HAP-1 (cell line): Measurements from ENCODE around the gene ZFR2.

ENCODE experiments used
- DNase-seq, 2 experiments: peaks; one replicate each; pipeline ENCODE4 v3.0.0-alpha.2; 2016 to 2020; ENCODE audit warnings: low spot score in 2 of 2
- H3K27me3 ChIP-seq: fragments of 250-450 bp; sonication (Bioruptor Pico); 2 replicates; pipeline ENCODE4 v1.5.1; 2020; ENCODE audit warnings: low read depth, mild to moderate bottlenecking, moderate library complexity
- H3K36me3 ChIP-seq: fragments of 250-450 bp; sonication (Bioruptor Pico); replicated peaks from 2 replicates; pipeline ENCODE4 v1.5.1; 2020; ENCODE audit warnings: mild to moderate bottlenecking
- H3K4me1 ChIP-seq: fragments of 250-450 bp; sonication (Bioruptor Pico); 2 replicates; pipeline ENCODE4 v1.5.1; 2020; ENCODE audit warnings: mild to moderate bottlenecking
- H3K4me3 ChIP-seq: fragments of 250-450 bp; sonication (Bioruptor Pico); 2 replicates; pipeline ENCODE4 v1.5.1; 2020; ENCODE audit warnings: mild to moderate bottlenecking, moderate library complexity
- H3K9me3 ChIP-seq: fragments of 250-450 bp; sonication (Bioruptor Pico); 2 replicates; pipeline ENCODE4 v1.5.1; 2020; ENCODE audit warnings: mild to moderate bottlenecking, moderate library complexity
- in situ Hi-C: fragments of 300-500 bp; cut with MboI; formaldehyde crosslinking; loops from 3 replicates; pipeline ENCODE4 v1.14.3; 2020; ENCODE audit warnings: low sequenced_read_pairs, inconsistent platforms, mixed read lengths

Gene ZFR2

DNA sequence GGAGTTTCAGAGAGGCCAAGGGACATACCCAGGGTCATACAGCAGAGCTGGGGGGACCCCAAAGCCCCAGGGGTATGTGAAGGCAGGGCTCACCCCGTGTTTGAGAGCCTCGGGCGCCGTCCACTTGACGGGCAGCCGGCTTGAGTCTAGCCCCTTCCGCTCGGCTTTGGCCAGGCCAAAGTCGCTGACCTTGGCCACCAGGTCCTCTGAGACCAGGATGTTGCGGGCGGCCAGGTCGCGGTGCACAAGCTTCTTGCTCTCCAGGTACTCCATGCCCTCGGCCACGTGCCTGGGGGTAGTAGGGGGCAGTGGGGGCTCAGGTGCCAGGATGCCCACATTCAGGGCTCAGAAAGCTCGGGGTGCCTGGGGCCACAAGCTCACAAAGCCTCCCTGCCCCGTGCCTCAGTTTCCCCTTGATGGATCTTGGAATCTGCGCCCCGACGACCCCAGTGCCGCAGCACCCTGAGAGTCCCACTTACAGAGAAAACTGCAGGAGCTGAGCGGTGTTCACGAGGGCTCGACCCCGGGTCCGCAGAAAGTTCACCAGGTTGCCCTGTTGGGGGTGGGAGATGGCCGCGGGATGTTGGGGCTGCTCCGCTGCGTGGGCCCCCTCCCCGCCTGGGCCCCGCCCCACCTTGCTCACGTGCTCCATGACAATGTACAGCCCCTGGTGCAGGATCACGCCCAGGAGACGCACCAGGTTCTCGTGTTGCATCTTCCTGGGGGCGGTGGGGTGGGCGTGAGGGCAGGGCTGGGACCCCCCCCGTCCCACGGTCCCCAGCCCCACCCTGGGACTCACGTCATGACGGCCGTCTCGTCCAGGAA lies 89.7 kb downstream of the ZFR2 start:
- in situ Hi-C loops, result no loop called here
- no peaks in the 10 kb centered on the region for H3K4me1 ChIP-seq
- peaks cover 18% of the 10 kb centered on the region for H3K9me3 ChIP-seq
- no peak overlapping the region for H3K4me3 ChIP-seq
- H3K36me3 ChIP-seq, result peaks cover 18% of the 10 kb centered on the region
- no peaks in the 10 kb centered on the region for H3K27me3 ChIP-seq
- DNase-seq, result no peak

DNA sequence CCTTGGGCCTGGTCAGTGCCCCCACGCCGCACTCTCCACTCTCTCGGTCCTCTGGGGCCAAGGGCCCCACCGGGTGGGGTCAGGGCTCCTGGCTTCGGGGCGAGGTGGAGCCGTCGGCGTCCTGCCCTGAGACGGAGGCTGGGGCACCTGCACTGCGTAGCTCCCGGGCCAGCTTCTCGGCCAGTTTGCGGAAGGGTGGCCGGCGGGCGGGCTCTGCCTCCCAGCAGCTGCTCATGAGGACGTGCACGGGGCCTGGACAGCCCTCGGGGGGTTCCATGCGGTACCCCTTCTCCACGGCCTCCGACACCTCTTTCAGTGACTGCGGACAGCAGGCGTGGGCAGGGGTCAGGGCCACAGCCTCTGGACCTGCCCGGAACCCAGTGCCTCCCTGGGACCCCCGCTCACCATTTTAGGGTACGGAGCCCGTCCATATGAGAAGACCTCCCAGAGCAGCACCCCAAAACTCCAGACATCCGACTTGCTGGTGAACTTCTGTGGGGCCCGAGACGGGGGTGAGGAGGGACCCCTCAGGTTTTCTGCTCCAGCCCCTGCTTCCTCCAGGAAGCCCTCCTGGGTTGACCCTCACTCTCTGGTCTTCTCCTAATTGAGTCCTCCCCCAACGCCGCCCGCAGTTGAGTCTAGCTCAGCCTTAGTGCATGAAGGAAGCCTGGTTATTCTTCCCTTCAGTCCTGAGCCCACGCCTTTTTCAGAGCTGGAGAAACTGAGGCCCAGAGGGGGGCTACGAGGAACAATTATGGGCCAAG lies 90.6 kb downstream of the ZFR2 start:
- Histone ChIP-seq H3K27me3 (no peaks in the 10 kb centered on the region), H3K4me1 (no peaks in the 10 kb centered on the region), H3K36me3 (peaks cover 13% of the 10 kb centered on the region), H3K9me3 (peaks cover 18% of the 10 kb centered on the region), H3K4me3 (no peak overlapping the region)
- no peak for DNase-seq
- in situ Hi-C loops, result no loop called here

DNA sequence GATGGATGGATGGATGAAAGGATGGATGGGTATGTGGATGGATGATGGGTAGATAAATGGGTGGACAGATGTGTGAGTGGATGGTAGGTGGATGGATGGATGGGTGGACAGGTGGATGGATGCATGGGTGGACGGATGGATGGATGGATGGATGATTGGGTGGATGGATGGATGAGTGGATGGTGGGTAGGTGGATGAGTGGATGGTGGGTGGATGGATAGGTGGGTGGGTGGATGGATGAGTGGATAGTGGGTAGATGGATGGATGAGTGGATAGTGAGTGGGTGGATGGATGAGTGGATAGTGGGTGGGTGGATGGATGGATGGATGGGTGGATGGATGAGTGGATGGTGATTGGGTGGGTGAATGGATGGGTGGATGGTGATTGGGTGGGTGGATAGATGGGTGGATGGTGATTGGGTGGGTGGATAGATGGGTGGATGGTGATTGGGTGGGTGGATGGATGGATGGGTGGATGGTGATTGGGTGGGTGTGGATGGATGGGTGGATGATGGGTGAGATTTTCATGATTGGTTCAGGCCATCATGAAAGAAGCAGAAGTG lies 92.3 kb downstream of the ZFR2 start:
- H3K36me3 ChIP-seq, result no peaks in the 10 kb centered on the region

DNA sequence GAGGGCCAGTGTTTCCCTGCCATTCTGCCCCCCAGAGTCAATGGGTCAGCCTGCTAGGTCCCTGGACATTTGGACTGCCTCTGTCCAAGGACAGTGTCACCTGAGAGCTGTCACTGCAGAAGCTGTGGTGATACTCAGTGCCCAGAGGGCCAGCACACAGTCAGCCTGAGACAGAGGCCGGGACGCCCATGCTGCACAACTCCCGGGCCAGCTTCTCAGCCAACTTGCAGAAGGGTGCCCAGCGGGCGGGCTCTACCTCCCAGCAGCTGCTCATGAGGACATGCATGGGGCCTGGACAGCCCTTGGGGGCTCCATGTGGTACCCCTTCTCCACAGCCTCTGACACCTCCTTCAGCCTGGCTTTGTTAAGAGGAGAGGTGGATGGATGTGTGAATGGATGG lies 93.0 kb downstream of the ZFR2 start:
- Histone ChIP-seq H3K4me3 (no peak overlapping the region), H3K27me3 (no peaks in the 10 kb centered on the region), H3K9me3 (no peaks in the 10 kb centered on the region; the same call in 1 of the 2 replicates), H3K36me3 (no peaks in the 10 kb centered on the region), H3K4me1 (no peaks in the 10 kb centered on the region)
- no peak for DNase-seq
- in situ Hi-C loops, result no loop called here

More for the DNA sequence above, 92.3 kb downstream of the ZFR2 start:
- in situ Hi-C loops, result no loop called here
- no peak overlapping the region for H3K4me3 ChIP-seq
- H3K27me3 ChIP-seq, result no peaks in the 10 kb centered on the region
- no peaks in the 10 kb centered on the region for H3K4me1 ChIP-seq
- H3K9me3 ChIP-seq, result peaks cover 4% of the 10 kb centered on the region
- no peak for DNase-seq

DNA sequence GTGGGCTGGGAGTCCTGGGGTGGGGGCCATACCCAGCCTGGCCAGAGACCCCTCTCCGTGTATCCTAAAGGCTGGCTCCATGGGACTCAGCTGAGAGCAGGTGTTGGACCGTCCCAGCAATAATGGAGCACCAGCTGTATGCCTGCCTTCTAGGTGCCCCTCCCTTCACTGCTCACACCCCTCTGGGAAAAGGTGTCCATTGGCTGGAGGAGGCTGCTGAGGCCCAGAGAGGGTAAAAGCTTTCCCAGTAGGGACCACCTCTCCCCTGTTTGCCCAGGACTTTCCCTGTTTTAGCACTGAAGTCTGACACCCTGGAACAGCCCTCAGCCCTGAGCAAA lies 93.5 kb downstream of the ZFR2 start:
- Histone ChIP-seq H3K27me3 (no peaks in the 10 kb centered on the region), H3K9me3 (no peaks in the 10 kb centered on the region), H3K4me1 (no peaks in the 10 kb centered on the region), H3K4me3 (no peak overlapping the region), H3K36me3 (no peaks in the 10 kb centered on the region)
- no peak for DNase-seq
- in situ Hi-C loops, result no loop called here

DNA sequence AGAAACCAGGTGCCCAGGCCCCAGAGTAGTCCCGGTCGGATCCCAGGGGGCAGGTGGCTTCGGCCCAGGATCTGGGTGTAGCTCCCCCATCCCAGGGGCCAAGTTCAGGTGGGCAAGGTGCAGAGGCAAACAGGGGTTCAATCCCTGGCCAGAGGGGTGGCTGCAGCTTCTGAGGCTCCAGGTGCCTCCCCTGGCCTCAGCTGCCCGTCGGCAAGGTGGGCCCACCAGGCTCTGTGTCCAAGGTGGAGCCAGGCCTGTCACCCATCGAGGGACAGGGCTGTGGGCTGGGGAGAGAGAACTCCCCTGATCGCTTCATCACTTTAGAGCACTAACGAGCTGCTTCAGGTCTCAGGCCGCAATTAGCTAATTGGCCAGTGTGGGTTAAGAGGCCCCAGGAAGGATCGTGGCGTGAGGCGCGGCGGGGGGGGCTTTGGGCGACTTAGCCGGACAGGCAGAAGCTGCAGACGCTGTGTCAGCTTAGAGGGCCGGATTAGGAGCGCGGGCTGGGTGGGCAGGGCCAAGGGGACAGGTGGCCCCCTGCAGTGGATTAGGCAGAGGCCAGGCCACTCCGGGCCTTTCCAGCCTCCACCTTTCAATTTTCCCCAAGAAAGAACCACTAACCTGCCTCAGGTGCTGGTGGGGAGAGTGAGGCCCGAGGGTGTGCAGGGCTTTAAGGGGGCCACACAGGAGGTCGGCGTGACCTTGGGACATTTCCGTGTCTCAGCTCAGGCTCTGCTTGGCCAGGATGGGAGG lies 94.0 kb downstream of the ZFR2 start:
- in situ Hi-C loops, result no loop called here
- Histone ChIP-seq H3K36me3 (no peaks in the 10 kb centered on the region), H3K27me3 (no peaks in the 10 kb centered on the region), H3K4me3 (no peak overlapping the region), H3K4me1 (no peaks in the 10 kb centered on the region), H3K9me3 (no peaks in the 10 kb centered on the region)
- no peak for DNase-seq

DNA sequence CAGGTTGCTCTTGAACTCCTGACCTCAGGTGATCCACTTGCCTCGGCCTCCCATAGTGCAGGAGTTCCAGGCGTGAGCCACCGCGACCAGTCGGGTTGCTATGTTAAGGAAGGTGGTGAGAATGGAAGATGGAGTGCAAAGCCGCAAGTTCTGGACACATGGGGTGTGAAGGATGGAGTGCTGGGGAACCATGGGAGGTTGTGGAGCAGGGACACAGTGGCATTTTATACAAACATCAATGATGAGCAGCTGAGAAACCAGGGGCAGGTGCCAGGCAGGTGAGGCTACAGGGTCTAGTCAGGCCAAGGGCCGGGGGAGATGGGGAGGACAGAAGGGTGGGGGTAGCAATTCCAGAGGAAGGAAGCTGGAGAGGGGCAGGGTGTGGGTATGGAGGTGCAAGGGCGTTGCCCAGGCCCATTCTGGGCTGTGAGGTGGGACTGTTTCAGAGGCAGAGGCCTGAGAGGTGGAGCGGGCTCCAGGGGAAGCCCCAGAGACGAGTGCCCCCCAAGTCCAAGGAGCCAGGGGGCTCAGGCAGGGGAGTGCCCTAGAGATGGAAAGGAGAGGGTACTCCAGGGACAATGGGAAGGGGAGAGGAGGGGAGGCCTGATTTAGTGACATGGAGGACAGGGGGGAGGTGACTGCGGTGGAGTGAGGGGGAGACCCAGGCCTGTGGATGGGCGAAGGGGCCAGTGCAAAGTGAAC lies 94.9 kb downstream of the ZFR2 start:
- H3K9me3 ChIP-seq, result no peaks in the 10 kb centered on the region
- H3K4me3 ChIP-seq, result no peak overlapping the region
- DNase-seq, result no peak
- no peaks in the 10 kb centered on the region for H3K27me3 ChIP-seq
- no peaks in the 10 kb centered on the region for H3K36me3 ChIP-seq
- in situ Hi-C loops, result no loop called here
- H3K4me1 ChIP-seq, result no peaks in the 10 kb centered on the region

DNA sequence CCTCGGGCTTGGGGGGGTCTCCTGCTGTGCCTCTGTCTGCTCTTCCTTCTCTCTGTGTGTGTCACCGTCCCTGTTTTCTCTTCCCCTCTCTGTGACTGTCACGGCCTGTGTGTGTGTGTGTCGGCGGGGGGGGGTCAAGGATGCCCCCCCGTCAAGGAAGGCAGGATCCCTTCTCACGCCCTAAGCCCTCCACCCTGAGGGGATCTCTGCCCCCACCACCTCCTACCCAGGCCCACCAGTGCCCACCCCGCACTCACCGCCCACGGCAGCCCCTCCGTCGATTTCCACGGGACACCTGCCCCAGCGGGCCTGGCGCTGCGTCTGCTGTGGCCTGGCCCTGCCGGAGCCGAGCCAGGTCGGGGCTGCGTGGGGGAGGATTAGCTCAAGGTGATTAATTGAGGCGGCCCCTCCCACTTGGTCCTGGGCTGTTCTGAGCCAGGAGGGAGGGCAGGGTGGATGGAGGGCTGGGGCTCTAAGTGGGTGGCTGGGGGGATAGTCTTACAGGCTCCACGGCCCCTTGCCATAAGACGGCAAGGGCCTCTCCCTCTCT lies 96.9 kb downstream of the ZFR2 start, which contains the start of gene RAX2:
TSS of gene RAX2 (minus strand) at position 323 of the 550 bp plus-strand sequence. CDS start 486 bp downstream, outside the sequence.
- Histone ChIP-seq H3K27me3 (no peaks in the 10 kb centered on the region), H3K36me3 (peaks cover 12% of the 10 kb centered on the region), H3K4me1 (no peaks in the 10 kb centered on the region), H3K9me3 (no peaks in the 10 kb centered on the region), H3K4me3 (no peak within 1 kb of the TSS)
- no peak for DNase-seq
- in situ Hi-C loops, result no loop called here

DNA sequence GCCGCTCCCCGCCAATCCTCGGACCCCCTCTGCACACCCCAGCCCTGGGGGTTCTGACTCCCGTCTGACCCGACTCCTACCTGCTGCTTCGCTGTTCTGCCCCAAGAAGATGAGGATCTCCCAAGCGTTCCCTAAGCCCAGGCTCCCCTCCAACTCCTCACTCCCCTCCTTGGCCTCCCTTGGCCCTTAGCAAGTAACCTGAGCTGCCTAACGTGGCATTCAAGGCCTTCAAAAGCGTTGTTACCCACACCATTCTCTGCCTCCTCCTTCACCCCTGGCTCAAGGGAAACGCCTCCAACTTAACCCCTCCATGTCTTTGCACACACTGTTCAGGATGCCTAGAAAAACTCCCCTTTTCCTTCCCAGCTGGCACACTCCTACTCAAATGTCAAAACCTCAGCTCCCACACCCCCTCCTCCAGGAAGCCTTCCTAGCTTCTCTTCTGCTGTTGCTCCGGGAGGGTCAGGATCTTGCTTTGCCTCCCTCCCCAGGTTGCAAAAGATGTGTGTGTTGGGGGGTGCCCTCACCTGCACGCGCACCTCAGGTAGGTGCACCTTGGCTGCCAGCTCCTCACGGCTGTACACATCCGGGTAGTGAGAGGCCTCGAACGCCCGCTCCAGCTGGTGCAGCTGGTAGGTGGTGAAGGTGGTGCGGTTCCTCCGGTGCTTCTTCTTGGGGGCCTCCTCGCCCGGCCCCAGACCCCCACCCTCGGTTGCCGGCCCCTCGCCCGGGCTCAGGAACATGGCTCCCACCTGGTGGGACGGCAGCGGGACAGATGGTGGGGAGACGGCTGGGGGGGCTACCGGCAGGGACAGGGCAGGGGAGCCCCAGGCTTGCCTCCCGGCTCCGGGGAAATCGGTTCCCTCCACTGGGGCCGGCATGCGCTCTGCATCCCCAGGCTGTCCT lies 97.6 kb downstream of the ZFR2 start:
- in situ Hi-C loops, result no loop called here
- H3K4me1 ChIP-seq, result no peaks in the 10 kb centered on the region
- H3K36me3 ChIP-seq, result peaks cover 17% of the 10 kb centered on the region
- no peak for DNase-seq
- no peaks in the 10 kb centered on the region for H3K27me3 ChIP-seq
- no peak overlapping the region for H3K4me3 ChIP-seq
- H3K9me3 ChIP-seq, result no peaks in the 10 kb centered on the region

DNA sequence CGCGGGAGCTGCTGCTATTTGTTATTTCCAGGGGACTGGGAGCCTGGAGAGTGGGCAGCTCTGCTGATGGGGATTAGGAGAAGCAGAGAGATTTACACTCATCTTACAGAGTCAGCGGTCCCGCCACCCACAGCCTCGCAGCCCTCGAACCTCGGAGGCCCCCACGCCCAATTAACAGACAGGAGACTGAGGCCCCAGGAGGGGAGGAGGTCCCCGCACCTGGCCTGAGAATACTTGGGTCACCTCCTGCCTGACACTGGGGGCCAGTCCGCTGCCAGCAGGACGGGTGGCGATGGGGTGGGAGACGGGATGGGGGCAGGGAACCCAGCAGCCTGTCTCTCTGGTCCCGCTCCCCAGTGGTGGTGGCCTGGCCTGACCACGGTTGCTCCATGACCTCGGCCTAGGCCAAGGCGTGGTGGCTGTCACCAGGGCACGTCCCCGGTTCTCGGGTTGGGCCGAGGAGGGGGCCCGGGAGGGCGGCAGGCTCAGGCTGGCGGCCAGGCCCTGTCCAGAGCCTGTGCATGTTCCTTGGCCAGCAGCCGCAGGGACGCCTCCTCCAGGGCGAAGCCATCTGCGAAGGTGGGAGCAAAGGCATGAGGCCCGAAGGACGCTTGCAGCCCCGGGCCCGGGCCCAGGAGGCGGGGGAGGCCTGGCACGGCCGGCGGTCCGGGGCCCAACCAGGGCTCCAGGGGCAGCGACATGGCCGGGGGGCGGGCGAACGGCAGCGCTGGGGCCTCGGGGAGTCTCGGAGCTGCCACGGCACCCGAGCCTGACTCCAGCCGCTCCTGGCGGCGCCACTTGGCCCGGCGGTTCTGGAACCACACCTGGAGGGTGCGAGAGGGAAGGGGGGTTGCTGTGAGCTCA lies 98.5 kb downstream of the ZFR2 start:
- in situ Hi-C loops, result no loop called here
- Histone ChIP-seq H3K9me3 (no peaks in the 10 kb centered on the region), H3K27me3 (no peaks in the 10 kb centered on the region), H3K36me3 (peaks cover 20% of the 10 kb centered on the region), H3K4me1 (no peaks in the 10 kb centered on the region), H3K4me3 (no peak overlapping the region)
- no peak for DNase-seq

DNA sequence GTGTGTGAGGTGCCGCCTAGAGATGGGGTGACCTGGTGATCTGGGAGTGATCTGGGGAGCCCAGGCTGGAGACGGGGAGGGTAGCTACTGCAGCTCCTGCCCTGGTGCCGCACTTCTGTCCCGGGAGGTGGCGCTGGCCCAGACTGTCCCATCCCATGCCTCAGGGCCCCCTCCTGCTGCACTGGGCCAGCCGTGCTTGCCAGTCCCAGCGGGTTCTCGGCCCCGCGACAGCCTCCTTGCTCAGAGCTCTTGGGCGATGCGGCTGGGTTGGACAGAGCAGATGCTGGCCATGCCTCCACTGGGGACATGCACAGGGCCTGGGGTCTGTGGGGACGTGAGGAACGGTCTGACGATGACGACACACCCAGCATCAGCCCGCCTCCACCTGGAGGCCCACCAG lies 99.3 kb downstream of the ZFR2 start:
- Histone ChIP-seq H3K27me3 (no peaks in the 10 kb centered on the region), H3K9me3 (no peaks in the 10 kb centered on the region), H3K4me1 (no peaks in the 10 kb centered on the region), H3K36me3 (peaks cover 25% of the 10 kb centered on the region), H3K4me3 (no peak overlapping the region)
- no peak for DNase-seq
- in situ Hi-C loops, result no loop called here

DNA sequence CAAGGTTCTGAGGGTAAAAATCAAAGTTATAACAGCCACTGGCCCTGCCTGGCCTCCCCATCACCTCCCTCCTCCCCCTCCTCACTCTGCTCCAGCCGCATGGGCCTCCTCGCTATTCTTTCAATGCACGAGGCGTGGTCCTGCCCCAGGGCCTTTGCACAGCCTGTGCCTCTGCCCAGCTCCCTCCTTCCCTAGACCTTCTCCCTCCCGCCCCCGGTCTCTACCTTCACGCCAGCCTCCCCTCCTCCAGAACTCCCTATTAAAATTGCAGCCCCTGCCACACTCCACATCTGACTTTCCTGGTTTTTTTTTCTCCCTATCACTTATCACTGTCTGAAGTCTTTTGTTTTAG lies 100.1 kb downstream of the ZFR2 start:
- H3K4me3 ChIP-seq, result no peak overlapping the region
- DNase-seq, result no peak
- peaks cover 25% of the 10 kb centered on the region for H3K36me3 ChIP-seq
- no peaks in the 10 kb centered on the region for H3K27me3 ChIP-seq
- H3K4me1 ChIP-seq, result no peaks in the 10 kb centered on the region
- in situ Hi-C loops, result no loop called here
- H3K9me3 ChIP-seq, result no peaks in the 10 kb centered on the region
